HCT116 (cell line): ENCODE data around the gene ENTPD7.
A peak's percentile ranks its signal among the peaks of the same experiment; 100 is the strongest.

Experiments
- CTCF ChIP-seq, 3 experiments: fragments of 200-600 bp in 1 of 3; sonication (generic) in 1 of 3; IDR thresholded peaks in 2 of 3; conservative IDR thresholded peaks in 1 of 3; 2 replicates each; pipeline ENCODE4 v1.5.1; 2012 to 2017; ENCODE audit warnings: low read depth in 2 of 3, low read length in 2 of 3, antibody characterized with exemption in 1 of 3, borderline replicate concordance in 1 of 3, control low read depth in 1 of 3, mild to moderate bottlenecking in 1 of 3, mixed read lengths in 1 of 3, mixed run types in 1 of 3, moderate library complexity in 1 of 3; ENCODE audit not compliant: insufficient read depth in 1 of 3
- EZH2 ChIP-seq: fragments of 200-600 bp; sonication (generic); IDR thresholded peaks from 2 replicates; pipeline ENCODE4 v1.6.1; 2017; ENCODE audit warnings: antibody characterized with exemption, mixed run types

- TF ChIP-seq CTCF (IDR thresholded peaks at IDR 0.05 in 2 of 3, conservative IDR thresholded peaks at IDR 0.05 in 1 of 3; ENCODE audit: borderline replicate concordance in 1 of 3, insufficient read depth in 1 of 3, low read depth in 2 of 3, low read length in 2 of 3) (peak in 2 of 3 experiments; percentile 87 to 97; a peak in 4 of 6 replicates), EZH2 (no peak)
Measured at GRCh38 chr10:99612167-99612831, 47.0 kb upstream of the ENTPD7 start.
